NCI-H2227 (cell line): ENCODE measurements around the gene CUEDC2.
A peak's percentile ranks its signal among the peaks of the same experiment; 100 is the strongest.

Experiments used
- DNase-seq: peaks from one replicate; lab custom pipeline; 2025; ENCODE audit not compliant: unreplicated experiment; lab: John Stamatoyannopoulos, UW

The CUEDC2 gene

DNA sequence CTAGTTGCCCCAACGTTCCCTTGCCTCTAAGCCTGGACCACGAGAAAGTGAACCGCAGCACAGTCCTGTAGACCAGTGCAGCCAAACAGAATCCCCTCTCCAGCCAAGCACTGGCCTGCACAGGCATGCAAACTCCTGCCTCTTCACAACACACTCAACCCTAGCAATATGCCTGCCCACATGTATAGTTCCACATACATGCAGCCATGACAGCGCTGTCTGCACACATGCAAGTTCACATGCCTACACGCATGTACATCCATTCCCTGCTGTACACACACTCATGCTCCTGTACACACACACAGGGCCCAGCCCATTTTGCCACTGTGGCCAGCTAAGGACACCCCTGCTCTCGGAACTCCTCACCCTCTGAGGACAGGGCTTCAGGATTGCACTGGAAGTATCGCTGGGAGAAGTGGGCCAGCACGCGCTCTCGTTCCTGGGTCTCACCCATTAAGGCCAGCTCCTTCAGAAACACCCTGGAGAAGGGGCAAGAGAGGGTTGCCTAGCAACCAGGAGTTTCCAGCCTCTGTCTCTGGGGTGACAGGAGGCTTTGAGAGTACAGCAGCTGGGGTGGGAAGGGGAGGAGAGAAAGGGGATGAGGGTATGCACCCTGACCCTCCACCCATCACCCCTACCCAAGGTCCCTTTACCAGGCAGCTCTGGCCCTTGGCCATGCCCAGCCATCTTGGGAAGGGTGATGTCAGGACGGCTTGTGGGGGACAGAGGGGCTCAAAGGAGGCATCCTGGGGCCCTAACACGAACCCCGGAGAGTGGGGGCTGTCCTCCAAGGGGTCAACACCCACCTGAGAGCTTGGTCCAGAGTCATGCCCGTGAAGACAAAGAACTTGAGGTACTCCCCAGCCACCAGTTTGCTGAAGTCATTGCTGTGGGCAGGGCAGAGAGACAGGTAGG, 20.8 kb downstream of the CUEDC2 start:
- peak; percentile 25 for DNase-seq

DNA sequence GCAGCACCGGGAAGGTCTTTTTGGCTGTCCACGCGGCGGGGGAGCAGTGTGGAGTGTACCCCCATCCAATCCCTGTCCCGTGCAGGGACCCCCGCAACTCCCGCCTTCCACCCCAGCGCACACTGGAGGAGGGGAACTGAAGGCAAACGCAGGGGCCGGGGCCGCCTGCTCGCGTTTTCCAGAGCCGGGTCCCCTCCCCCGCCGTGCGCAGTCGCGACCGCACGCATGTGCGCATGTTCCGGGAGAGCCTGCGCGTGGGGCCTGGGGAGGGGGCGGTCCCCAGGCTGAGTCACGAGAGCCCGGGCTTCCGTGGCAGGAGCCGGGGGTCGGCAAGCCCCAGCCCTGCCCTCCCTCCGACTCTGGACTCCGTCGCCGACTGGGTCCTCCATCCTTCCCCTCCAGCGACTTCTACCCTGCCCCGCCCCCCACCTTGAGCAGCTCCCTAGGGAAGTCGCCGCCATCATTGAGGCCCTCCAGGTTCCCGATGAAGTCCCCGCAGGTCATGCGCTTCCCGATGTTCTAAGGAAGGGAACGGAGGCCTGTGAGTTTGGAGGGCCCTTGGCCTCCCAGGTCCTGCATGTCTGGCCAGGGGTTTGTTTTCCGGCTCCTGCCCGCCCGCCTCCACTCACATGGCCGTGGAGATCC, 21.8 kb downstream of the CUEDC2 start:
- peak; percentile 48 for DNase-seq

DNA sequence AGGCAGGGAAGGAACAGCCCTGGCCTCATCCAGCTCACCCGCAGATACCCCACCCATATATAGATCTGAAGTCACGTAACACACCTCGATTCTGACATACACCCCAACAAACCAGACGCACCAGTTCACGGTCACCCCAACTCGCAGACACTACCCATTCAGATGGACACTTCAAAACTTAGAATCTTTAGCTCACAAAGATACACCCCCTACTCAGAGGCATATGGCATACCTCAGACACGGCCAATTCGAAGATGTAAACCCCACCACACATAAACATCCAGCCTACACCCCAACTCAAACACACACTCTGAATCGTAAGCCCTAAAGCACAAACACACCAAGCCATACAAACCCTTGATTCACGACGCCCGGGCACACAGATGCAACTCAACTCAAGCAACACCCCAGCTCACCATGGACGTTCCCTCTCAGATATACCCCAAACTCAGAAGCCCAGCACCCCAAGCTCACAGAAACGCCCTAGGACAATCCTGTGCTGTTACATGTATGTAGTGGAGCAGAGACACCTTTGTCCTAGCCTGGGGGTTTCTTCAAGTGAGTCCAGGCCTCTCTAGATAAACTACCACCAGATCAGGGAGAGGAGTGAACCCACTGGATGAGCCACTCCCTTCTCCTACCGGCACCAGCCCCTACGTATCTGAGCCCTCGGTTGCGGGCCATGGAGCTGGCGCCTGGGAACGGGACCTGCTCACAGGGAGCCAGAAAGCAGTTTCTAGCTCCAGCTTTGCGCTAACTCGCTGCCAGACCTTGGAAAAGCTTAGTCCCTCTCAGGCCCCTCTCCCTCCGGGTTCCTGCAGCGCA, 22.6 kb downstream of the CUEDC2 start:
- DNase-seq = peak; percentile 28

DNA sequence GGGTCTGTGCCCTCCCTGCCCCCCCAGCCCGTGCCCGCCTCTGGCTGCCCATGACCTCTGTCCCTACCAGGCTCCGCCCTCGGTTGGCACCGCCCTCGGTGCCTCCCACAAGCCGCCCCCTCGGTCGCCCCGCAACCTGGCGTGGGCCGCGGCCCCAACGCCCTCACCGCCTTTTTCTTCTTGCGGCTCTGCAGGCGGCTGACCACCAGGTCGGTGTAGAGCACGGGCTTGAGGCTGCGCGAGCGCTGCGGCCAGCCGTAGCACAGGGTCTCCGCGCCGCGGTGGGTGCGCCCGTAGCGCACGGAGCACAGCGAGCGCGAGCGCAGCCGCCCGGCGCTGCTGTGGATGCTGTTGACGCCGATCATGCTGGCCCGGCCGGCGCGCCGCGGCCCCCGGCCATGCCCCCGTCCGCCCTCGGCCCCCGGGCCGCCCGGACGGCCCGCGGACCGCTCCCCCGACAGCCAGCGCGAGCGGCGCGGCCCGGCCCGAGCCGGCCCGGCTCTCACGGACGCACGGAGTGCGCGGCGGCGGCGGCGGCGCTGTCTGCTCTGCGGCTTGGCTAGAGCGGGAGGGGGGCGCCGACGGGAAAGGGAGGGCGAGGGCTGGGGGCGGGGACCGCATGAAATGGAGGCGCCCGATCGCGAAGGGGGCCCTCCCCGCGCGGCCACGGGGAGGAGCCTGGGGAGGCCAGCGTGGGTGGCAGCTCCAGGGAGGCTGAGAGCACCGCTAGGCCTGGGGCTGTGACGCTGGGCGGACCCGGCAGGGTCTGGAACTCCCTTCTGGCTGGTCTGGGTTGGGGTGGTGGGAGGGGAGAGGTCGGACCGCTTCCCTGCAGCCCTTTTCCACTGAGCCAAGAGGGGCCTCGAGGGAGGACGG, 23.4 kb downstream of the CUEDC2 start:
- peak; percentile 75 for DNase-seq

DNA sequence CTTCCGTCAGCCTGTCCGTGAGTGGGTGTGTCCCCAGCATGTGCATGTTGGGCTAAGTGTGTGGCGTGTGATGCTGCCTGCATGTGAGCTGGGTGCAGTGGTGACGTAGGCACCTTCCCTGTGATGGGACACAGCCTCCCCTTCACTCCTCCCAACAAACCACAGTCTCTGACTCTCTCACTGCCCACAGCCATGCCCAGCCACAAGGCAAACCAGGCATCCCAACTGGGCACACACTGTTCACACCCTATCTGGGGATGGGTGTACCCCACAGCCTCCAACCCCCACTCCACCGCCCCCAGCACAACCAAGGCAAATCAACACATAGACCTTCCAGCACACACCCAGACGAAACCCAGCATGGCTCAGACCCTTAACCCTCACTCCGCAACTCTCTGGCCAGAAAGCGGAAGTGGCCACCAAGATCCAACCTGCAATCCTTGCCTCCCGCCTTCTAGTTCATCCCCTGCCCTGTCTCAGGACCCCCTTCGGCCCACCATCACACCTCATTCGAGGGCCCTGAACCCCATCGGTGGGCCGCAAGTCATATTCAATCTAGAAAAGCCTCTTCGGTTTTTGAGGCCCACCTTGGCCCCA, 24.1 kb downstream of the CUEDC2 start:
- DNase-seq = no peak

DNA sequence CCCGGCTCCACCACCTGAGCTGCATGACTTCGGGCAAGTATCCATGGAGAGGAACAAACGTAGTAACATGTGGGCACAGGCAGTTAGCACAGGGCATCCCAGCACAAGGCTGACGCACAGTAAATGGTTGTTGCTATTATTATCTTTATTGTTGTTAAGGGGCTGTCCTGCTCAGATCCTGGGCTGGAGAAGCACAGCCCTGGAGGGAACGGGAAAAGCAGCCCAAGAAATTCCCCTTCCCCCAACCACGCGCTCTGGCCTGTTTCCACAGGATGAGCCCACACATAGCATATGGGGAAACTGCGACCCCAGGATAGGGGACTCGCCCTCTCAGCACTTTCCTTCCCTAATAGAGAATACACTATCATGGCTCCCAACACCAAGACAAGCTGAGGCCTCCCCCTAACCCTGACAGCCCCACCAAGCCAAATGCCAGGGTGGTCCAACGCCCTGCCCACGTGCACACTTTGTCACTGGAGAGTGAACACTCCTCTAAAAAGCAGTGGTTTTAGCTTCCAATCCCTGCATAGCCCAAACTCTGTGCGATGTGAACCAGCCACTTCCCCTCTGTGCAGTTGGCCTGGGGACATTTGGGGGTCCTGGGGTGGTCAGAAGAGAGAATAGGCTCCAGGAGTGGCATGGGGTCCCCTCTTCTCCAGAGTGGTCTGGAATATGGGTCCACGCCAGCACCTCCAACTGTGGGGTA, 24.8 kb downstream of the CUEDC2 start:
- DNase-seq = no peak

DNA sequence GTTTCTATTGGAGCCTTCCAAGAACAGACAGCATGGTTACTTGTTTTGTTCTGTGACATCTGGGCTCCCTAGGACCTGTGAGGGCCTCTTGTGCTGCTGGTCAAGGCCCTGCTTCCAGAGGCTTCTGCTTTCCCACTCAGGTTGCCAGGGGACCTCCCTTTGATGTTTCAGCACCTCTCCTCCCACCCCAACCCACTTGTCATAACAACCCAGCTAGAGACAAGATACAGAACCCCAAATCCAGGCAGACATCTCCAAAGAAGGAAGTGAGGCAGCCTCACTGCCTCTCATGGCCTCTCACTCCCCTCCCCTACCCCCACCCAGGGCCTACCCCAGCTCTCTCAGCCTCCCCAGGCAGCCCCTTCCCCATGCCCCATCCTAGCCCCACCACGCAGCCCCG, 25.6 kb downstream of the CUEDC2 start:
- DNase-seq = no peak

DNA sequence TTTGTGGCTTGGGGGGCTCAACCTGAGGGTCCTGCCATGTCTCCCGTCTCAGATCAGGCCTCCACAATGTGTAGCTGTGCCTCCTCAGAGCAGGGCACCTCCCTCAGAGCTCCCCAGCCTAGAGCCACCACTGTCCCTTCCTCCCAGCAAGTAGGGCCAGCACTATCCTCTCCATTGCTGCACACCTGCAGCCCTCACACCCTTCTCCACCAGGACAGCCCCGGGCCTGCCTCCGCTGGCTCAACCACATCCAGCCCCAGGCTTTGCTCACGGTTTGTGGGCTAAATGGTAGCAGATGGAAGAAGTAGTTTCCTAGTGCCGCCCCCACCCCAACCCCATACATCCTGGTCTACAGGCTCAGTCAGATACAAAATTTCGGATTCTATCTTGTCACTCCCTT, 26.7 kb downstream of the CUEDC2 start:
- no peak for DNase-seq

DNA sequence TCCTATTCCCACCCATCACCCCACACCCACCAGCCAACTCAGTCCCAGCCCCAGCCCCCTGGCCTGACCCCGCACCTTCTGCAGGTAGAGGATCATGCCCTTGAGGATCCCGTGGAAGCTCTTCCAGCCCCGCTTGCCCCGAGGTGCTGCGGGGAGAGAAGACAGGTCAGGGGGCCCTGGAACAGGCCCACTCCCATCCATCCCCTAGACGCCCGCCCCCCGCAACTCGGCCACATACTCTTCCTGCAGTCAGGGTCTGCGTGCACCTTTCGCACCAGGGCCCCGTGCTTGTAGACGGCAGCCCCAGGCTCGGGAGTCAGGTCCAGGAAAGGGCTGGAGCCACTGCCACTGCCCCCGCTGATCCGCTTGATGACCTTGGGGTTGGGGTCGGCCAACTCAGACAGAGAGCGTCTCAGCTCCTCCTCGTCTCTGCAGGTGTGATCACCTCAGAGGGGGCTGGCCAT, 27.2 kb downstream of the CUEDC2 start:
- no peak for DNase-seq

DNA sequence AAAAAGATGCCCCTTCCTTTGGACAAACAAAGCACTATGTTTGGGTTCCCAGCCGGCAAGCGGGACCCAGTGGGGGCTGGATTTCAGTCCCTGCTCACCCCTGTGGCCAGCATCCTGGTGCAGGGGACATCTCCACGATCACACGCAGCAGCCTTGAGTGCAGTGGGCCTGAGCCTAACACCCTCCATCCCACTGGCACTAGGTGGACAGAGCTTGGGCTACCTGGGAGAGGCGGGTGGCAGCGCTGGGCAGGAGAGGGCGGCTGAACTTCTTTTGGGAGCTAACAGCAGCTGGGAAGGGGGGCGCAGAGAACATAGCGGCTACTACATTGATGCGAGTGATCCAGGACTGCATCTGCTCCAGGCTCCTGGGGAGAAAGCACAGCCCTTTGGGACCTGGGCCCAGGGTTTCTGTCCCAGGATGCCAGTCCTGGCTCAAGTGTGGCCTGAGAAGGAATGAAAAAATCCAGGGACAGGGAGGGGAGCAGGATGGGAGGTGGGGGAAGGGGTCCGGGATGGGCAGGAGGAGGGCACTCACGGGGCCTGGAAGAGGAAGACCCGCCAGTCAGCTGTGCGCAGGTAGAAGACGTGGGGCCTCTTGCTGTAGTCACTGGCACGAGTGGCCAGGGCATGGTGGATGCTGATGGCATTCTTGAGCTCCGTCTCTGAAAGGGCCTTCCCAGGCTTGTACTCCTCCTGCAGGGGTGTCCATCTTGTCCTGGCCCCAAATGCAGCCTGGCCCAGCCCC, 27.8 kb downstream of the CUEDC2 start:
- no peak for DNase-seq

DNA sequence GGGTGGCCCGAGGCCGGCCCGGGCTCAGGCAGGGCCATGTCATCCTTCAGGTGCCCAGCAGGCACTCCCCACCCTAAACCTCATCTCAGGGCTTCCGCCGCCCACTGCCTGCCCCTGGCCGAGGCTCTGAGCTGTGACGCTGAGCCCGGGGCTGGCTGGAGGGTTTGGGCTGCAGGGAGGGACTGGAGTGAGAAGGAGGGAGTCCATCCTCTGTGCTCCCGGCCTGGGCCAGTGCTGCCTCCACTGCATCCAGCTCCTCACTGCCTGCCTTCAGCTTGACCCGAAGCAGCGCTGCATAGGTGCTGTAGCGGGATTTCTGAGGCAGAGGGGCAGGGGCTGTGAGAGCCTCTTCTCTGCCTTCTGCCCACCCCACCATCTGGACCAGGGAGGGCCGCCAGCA, 29.3 kb downstream of the CUEDC2 start:
- DNase-seq = no peak

DNA sequence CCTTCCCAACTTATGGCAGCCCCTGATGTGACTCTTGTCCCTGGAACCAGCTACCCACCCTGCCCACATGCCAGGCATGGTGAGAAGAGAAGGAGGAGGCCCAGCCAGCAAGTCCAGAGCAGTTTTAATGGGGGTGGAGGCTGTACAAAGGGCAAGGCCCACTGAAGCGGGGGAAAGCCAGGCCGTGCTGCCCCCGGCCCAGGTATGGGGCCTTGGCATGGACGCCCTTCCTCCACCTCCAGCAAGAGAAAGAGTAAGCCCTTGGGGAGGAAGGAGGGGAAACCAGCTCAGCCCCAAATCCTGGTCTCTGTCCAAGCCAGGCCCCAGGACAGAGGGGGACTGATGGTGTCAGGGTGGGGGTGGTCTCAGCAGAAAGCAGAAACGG, 29.9 kb downstream of the CUEDC2 start:
- DNase-seq = no peak

DNA sequence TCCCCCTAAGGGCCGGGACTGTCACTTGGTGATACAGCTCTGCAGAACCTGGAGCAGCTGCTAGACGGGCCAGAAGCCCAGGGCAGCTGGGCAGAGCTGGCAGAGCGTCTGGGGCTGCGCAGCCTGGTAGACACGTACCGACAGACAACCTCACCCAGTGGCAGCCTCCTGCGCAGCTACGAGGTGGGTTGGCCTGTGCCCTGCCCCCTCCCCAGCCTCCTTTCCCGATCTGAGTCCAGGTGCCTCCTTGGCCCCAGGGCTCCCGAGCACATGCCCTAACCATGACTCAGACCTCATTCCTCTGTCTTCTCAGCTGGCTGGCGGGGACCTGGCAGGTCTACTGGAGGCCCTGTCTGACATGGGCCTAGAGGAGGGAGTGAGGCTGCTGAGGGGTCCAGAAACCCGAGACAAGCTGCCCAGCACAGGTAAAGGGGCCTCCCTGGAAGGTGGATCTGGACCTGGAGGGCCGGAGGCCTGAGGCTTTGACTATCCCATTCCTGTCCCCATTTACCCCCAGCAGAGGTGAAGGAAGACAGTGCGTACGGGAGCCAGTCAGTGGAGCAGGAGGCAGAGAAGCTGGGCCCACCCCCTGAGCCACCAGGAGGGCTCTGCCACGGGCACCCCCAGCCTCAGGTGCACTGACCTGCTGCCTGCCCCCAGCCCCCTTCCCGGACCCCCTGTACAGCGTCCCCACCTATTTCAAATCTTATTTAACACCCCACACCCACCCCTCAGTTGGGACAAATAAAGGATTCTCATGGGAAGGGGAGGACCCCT, 30.5 kb downstream of the CUEDC2 start:
- no peak for DNase-seq

DNA sequence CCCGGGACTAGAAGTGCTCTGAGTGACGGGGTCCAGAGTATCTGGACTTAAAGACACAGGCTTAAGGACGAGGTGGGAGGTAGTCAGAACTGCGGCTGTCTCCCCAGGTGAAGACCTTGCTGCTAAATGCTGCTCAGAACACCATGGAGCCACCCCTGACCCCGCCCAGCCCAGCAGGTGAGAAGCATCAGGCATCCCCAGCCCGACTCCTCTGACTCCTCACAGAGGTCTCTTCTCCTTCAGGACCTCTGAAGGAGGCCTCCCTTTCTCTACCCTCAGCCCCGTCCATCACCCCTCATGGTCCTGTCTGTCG, 31.1 kb downstream of the CUEDC2 start:
- no peak for DNase-seq

DNA sequence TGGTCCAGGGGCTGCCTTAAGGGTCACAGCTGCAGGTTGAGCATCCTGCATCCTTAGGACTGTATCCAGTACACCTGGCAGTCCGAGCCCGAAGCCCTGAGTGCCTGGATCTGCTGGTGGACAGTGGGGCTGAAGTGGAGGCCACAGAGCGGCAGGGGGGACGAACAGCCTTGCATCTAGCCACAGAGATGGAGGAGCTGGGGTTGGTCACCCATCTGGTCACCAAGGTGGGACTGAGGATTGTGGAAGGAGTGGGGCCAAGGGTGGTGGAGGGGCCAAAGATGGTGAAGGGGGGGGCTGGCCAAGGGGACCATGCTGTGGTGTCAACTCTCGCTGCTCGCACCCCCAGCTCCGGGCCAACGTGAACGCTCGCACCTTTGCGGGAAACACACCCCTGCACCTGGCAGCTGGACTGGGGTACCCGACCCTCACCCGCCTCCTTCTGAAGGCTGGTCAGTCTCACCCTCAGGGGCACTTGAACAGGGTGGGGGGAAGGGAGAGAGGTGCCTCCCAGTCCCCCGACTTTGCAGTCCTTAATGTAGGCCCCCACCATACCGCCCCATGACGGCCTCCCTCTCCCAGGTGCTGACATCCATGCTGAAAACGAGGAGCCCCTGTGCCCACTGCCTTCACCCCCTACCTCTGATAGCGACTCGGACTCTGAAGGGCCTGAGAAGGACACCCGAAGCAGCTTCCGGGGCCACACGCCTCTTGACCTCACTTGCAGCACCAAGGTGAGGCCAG, 31.6 kb downstream of the CUEDC2 start:
- no peak for DNase-seq

DNA sequence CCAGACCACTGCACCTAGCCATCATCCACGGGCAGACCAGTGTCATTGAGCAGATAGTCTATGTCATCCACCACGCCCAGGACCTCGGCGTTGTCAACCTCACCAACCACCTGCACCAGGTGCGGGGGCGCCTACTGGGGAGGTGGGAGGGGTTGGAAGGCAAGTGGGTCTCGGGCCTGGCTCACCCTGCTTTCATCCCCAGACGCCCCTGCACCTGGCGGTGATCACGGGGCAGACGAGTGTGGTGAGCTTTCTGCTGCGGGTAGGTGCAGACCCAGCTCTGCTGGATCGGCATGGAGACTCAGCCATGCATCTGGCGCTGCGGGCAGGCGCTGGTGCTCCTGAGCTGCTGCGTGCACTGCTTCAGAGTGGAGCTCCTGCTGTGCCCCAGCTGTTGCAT, 32.3 kb downstream of the CUEDC2 start:
- DNase-seq = no peak

DNA sequence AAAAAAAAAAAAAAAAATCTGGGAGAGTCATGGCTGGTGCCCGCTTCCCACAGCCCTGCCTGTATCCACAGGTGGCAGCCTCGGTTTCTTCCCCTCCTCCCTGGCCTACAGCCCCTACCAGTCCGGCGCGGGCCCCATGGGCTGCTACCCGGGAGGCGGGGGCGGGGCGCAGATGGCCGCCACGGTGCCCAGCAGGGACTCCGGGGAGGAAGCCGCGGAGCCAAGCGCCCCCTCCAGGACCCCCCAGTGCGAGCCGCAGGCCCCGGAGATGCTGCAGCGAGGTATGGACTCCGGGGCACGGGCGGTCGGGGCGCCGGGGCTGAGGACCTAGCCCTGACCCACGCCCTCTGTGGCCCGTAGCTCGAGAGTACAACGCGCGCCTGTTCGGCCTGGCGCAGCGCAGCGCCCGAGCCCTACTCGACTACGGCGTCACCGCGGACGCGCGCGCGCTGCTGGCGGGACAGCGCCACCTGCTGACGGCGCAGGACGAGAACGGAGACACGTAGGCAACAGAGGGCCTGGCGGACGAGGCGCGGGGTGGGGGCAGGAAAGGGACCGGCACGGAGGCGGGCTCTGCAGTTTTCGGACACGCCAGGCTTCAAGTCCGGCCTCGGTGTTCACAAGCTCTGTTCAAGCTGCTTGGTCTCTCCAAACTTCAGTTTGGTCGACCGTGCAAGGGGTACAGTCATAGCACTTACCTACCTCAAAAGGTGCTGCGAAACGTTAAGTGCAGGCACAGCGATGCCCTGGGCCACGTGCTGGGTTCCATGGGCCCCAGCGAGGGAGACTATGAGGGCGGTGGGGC, 33.0 kb downstream of the CUEDC2 start:
- peak; percentile 89 for DNase-seq
